Activated CD4-positive, alpha-beta T cell treated with anti-CD3 and anti-CD28 coated beads for 4 hours (primary cell): ENCODE results near the gene LEMD3.

Source experiments
- DNase-seq, 2 donors: peaks; one replicate each; pipeline ENCODE4 v3.0.0-alpha.2; 2020

Gene LEMD3

GRCh38 chr12:65170209-65170881, 962 bp downstream of the LEMD3 start:
- DNase-seq, result peak; percentile 66

DNA sequence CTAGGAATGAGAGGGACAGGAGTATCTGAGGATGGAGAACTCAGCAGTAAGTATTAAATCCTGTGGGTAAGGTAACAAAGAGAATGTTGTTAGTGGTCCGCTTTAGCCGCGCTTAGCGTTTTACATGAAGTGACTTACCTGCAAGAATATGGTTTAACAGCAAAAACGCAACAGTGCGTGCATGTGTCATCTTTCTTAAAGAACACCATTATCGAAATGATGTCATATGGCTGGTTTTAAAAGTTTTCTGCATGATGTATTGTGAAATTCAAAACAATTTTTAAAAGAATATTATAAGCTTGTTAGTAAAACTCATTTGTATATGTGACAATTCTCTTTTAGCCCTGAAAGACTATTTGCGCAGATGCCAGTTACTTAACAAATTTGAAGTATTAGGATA, 1.7 kb downstream of the LEMD3 start:
- no peak for DNase-seq

GRCh38 chr12:65171870-65172269, 2.5 kb downstream of the LEMD3 start:
- peak in 1 of 2 donors; percentile 3 for DNase-seq

GRCh38 chr12:65175385-65175784, 6.0 kb downstream of the LEMD3 start:
- DNase-seq, result no peak

- DNase-seq, result no peak
Observed at GRCh38 chr12:65182012-65182739, 12.8 kb downstream of the LEMD3 start.

DNA sequence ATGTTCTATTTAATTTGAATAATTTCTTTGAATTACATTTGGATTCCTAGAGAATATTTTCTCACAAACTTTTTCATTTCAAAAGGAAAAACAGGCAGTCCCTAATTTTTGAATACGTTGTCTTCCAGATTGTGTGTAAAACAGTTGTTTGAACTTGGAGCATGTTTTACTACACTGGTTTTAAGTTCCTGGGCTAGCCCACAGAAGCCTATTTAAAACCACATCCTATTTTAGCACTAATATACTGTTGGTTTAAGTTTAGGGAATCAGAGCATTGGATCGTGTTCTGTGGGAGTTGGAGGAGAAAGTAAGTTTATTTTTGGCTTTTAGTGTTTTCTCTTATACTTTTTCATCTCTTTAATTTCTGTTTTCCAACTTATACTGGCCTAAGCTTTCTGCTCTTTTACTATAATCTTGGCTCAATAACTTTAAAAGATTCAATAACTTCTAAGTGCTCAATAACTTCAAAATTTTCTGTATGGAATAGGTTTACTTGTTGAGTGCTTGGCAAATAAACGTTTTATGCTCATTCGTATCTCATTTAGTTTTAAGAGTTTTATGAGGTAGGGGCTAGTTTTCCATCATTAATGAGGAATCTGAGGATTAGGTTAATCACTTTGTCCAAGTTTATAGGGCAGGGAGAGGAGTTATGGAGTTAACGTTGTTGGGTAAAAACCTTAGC, 14.9 kb downstream of the LEMD3 start:
- no peak for DNase-seq

DNA sequence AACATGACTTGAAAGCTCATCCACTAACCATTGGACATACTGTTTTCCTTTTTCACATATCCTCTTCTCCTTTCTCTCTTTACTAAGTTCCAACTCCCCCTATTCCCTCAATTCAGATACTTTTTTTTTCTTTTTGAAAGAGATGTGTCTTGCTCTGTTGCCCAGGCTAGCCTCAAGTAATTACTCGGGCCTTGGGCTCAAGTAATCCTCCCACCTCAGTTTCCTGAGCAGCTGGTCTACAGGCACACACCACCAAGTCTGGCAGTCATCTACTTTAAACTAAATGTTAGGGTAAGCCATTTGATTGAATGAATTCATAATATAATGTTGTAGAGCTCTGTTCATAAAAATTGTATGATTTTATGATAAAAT, 15.5 kb downstream of the LEMD3 start:
- no peak for DNase-seq

DNA sequence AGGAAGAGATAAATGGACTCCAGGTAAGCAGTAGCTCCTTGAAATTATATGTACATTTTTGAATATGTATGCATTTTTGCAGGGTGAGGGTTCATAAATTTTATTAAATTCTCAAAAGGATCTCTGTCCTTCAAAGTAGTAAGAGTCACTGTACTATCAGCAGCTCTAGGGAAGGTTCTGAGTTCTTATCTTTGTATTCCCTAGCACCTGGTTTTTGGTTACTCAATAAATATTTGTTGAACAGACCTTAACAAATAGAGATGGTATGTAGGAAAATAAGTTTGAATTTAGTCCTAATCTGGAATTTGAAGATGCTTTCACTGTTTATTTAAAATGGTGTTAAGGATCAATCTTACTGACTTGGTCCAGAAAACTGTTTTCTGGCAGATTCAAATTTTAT, 18.3 kb downstream of the LEMD3 start:
- DNase-seq, result no peak

DNA sequence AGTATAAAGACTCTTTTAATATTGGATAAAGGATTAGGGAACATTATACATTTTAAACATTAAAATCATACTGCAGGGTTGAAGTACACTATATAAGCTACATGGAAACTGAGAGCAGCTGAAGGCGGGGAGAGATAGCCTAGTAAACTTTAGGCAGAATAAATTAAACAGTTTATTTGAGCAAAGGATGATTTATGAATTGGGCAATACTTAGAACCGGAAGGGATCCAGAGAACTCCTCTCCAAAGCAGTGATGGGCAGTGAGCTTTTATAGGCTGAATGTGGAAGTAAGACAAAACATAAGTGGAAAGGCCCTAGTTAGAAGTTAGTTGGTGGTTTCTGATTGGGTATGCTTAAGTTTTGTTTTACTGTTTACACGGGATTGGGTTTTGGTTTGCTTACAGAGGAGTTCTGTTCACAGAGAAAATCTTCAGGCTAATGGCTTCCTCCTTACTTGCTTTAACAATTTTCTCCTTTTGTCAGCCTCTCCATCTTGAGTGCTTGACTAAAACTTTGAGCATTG, 18.9 kb downstream of the LEMD3 start:
- DNase-seq, result no peak

DNA sequence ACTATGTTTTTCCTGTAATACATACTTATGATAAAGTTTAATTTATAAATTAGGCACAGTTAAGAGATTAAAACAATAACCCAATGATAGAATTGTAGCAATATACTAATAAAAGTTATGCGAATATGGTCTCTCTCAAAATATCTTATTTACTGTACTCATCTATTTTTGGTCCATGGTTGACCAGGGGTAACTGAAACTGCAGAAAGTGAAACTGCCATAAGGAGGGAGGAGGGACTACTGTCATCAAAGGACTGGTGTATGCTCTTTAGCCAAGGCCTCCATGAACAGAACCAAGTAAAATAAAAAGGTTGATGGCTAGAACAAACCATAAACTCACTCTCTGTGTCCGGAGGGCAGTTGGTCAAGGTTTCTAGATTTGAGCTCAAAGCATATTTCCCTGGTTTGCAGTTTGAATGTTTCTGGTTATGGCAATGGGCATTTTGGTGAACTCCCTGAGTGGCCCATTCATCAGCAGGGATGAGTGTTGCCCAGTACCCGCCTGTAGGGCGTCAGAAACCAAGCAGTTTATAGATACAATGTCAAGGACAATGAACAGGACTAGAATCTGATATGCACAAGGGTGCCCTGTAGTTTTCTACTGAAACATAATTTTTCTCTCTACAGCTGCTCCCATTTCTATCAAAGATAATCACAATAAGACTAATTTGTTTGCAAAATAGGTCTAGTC, 19.8 kb downstream of the LEMD3 start:
- no peak for DNase-seq

- no peak for DNase-seq
Observed at GRCh38 chr12:65192963-65193516, 23.7 kb downstream of the LEMD3 start.

DNA sequence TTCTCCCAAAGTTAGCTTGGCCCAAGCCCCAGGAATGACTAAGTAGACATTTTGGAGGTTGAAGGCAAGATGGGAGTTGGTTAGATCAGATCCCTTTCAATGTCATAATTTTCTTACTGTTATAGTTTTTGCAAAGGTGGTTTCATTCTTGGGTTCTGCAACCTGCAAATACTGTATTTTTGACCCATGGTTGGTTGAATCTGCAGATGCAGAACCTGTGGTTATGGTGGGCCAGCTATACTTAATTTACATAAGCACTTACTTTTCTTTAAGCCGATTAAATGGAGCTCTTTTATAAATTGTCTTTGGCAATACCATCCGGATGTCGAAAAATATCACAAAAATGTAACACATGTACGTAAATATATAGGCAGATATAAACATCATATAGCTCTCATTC, 25.6 kb downstream of the LEMD3 start:
- no peak for DNase-seq

- DNase-seq, result no peak
Observed at GRCh38 chr12:65195387-65196055, 26.1 kb downstream of the LEMD3 start.

DNA sequence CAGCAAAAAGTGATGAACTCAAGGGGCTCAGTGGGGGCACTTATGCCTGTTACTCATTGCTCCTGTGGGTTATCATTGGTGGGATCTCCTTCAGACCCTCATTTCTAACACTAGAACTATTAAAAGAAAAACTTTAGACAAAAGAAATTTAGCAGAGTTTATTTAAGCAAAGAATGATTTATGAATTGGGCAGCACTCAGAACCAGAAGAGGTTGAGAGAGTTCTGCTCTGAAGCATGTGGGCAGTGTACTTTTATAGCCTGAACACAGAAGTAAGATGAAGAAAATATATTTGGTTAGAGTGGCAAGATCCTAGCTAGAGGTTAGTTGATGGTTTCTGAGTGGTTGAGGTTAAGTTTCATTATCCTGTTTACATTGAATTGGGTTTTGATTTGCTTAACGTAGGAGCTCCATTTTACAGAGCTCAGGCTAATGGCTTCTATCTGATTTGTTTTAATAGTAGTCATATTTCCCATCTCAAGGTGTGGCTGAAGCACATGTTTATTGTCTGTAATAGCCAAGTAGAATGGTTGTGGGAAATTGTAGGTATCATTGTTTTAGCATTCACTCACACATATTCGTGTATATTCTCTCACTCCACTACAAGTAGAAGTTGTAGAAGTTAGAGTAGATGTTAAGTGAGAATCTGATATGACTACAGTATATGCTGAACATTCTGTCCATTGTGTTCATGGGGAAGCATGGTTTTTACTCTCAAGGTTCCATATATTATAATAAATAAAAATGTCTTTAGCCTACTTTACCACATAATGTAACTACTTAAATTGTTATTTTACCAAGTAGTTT, 27.6 kb downstream of the LEMD3 start:
- no peak for DNase-seq

DNA sequence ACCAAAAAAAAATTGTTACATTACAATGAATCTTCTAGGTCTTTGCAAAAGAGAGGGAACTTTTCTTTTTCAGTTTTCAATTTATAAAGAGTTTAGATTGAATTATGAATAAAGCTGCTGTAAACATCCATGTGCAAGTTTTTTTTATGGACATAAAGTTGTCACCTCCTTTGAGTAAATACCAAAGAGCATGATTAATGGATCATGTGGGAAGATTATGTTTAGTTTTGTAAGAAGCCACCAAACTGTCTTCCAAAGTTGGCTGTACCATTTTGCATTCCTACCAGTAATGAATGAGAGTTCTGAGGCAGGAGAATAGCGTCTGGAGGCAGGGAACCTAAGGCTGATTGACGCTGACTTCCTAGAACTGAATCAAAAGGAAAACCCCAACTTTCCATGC, 30.2 kb downstream of the LEMD3 start:
- no peak for DNase-seq

DNA sequence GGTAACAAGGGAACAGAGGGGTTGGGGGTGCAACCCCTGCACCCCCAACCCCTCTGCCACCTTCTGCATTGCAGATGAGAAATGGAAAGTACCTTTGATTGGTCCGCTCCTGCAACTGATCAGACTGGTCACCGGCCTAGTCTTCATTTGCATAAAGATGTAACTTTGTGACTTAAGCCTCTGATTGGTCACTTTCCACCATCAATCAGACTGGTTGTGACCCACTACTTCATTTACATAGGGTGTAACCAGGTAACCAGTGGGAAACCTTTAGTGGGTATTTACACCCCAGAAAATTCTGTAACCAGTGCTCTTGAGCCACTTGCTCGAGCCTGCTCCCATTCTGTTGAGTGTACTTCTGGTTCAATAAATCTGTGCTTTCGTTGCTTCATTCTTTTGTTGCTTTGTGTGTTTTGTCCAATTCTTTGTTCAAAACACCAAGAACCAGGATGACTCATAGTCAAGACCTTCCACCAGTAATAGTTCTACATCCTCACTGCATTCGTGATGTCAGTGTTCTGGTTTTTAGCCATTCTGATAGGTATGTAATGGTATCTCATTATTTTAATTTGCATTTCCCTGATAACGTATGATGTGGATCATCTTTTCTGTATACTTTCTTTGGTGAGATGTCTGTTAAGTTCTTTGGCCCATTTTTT, 30.8 kb downstream of the LEMD3 start:
- DNase-seq, result no peak

DNA sequence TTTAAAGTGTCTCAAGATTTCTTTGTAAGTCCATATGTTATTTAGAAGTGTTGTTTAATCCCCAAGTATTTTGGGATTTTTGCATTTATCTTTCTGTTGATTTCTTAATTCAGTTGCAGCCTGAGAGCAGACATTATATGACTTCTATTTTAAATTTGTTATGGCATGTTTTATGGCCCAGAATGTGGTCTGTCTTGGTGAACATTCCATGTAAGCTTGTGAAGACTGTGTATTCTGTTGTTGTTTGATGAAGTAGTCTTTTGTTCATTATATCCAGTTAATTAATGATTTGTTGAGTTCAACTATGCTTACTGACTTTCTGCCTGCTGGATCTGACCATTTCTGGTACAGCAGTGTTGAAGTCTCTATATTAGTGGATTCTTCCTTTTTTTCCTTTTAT, 34.0 kb downstream of the LEMD3 start:
- no peak for DNase-seq

DNA sequence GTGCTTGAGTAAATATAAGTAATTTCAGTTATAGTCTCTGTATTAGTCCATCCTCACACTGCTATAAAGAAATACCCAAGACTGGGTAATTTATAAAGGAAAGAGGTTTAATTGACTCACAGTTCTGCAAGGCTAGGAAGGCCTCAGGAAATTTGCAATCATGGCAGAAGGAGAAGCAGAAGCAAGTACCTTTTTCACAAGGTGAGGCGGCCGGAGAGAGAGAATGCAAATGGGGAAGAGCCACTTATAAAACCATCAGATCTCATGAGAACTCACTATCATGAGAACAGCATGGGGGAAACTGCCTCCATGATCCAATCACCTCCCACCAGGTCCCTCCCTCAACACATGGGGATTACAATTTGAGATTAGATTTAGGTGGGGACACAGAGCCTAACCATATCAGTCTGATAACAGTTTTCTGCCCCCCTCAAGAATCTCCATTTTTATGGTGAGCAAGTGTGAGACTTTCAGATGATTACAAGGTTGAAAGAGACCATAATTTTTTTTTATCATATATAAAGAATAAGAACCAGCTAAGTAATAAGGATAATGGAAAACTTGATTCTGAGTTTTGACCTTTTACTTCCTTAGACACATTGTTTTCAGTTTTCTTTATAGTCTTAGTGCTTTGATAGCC, 35.6 kb downstream of the LEMD3 start:
- DNase-seq, result no peak

DNA sequence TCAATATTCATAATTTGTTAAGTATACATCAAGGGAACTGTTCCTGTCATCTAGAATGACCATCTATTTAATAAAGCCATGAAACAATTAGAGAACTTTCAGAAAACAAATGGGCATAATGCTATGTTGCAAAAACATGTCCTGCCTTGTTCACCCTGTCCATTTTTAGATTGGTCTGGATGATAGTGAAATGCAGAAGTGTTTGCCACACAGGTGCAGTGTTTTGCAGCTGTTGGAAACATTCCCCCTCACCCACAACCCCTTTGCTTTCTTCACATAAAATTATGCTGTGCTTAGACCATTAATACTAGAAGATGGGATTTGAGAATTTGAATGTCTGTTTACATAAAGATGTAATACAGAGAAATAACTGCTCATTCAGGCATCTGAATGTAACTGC, 36.5 kb downstream of the LEMD3 start:
- no peak for DNase-seq

DNA sequence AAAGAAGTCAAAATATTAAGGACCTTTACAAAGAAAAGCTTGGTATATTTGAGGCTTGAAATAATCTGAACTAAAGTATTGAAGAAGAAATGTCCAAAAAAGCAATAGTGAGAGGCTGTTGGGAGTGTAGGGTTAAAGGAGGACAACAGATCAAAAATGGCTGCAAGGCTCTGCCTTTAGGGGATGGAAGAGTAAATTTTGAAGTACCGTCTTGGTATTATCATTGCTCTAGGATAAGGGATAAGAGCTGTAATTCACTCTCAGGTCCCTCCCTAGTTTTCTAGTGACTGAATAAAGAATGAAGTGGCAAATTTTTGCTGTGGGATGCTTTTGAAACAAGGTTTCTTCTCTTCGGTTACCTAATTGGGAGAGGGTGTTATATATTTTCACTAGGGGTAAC, 38.7 kb downstream of the LEMD3 start:
- DNase-seq, result no peak
